IMR-90 (cell line): Measurements from ENCODE around the gene SLC25A26. TPM values are rescaled to one million over a fixed set of nuclear protein-coding genes. Genes with fewer than 3 reads are reported as not detected.
A peak's percentile ranks its signal among the peaks of the same experiment; 100 is the strongest.

Source experiments
- ATAC-seq: fragments of 200-7000 bp; cut with Tn5 transposase; 2 replicates; pipeline ENCODE4 v1.9.1; 2020; ENCODE audit warnings: low read depth, mild to moderate bottlenecking, moderate library complexity
- BruUV-seq: library from RNA; stranded (reverse); fragments of 400-500 nt; replicated peaks from 2 replicates; lab custom pipeline; 2021; lab: Mats Ljungman, UMichigan
- CTCF ChIA-PET: fragments of 300-600 bp; formaldehyde crosslinking; extraction: SDS; loops from one replicate; lab custom pipeline; 2021; ENCODE audit warnings: antibody characterized with exemption; lab: Yijun Ruan, JAX
- POLR2A ChIA-PET: fragments of 300-600 bp; sonication (Branson Sonifier 250); formaldehyde crosslinking; loops from one replicate; lab custom pipeline; 2022; ENCODE audit warnings: antibody characterized with exemption; ENCODE audit not compliant: unreplicated experiment; lab: Charles Lee
- DNase-seq: peaks from one replicate; pipeline ENCODE4 v3.0.0; 2013
- H2AFZ ChIP-seq: replicated peaks from 2 replicates; pipeline ENCODE3; 2013; ENCODE audit warnings: low read length, mild to moderate bottlenecking; ENCODE audit not compliant: poor library complexity
- H2AK5ac ChIP-seq: 2 replicates; pipeline ENCODE4 v1.6.1; 2013; ENCODE audit warnings: low read depth, low read length, inconsistent platforms
- H2AK9ac ChIP-seq: replicated peaks from 2 replicates; pipeline ENCODE3; 2013; ENCODE audit warnings: mild to moderate bottlenecking, low read depth, low read length, moderate library complexity; ENCODE audit not compliant: poor library complexity
- H2BK120ac ChIP-seq: 2 replicates; pipeline ENCODE4 v1.6.1; 2013; ENCODE audit warnings: low read depth, low read length, inconsistent platforms
- H2BK15ac ChIP-seq: 3 replicates; pipeline ENCODE4 v1.6.1; 2013; ENCODE audit warnings: low read depth, low read length, inconsistent platforms
- H2BK20ac ChIP-seq: 2 replicates; pipeline ENCODE4 v1.6.1; 2013; ENCODE audit warnings: low read depth, mild to moderate bottlenecking, inconsistent platforms, low read length, moderate library complexity
- H2BK5ac ChIP-seq: 2 replicates; pipeline ENCODE4 v1.6.1; 2013; ENCODE audit warnings: mild to moderate bottlenecking, low read depth, low read length, inconsistent platforms; ENCODE audit not compliant: poor library complexity, severe bottlenecking
- H3K14ac ChIP-seq: replicated peaks from 2 replicates; pipeline ENCODE4 v1.6.1; 2013; ENCODE audit warnings: low read depth, low read length, inconsistent platforms
- H3K18ac ChIP-seq: 2 replicates; pipeline ENCODE4 v1.6.1; 2013; ENCODE audit warnings: low read depth, low read length, control low read depth
- H3K23ac ChIP-seq: 2 replicates; pipeline ENCODE4 v1.6.1; 2013; ENCODE audit warnings: low read depth, low read length, inconsistent platforms
- H3K27ac ChIP-seq: 2 replicates; pipeline ENCODE4 v1.5.1; 2013; ENCODE audit warnings: mild to moderate bottlenecking, control low read depth, low read length; ENCODE audit not compliant: insufficient read depth
- H3K27me3 ChIP-seq: 2 replicates; pipeline ENCODE4 v1.6.1; 2013; ENCODE audit warnings: low read length; ENCODE audit not compliant: control insufficient read depth, insufficient read depth
- H3K36me3 ChIP-seq: 2 replicates; pipeline ENCODE4 v1.6.1; 2013; ENCODE audit warnings: low read length, mixed read lengths; ENCODE audit not compliant: control insufficient read depth, insufficient read depth
- H3K4ac ChIP-seq: 2 replicates; pipeline ENCODE4 v1.6.1; 2013; ENCODE audit warnings: low read depth, low read length, inconsistent platforms
- H3K4me1 ChIP-seq: 2 replicates; pipeline ENCODE4 v1.6.1; 2013; ENCODE audit warnings: low read length, mixed read lengths; ENCODE audit not compliant: control insufficient read depth, insufficient read depth
- H3K4me2 ChIP-seq: 2 replicates; pipeline ENCODE4 v1.6.1; 2013; ENCODE audit warnings: low read depth, mild to moderate bottlenecking, control low read depth, low read length, moderate library complexity
- H3K4me3 ChIP-seq: 2 replicates; pipeline ENCODE4 v1.5.1; 2013; ENCODE audit warnings: low read depth, mild to moderate bottlenecking, control low read depth, low read length, moderate library complexity; ENCODE audit not compliant: insufficient read depth
- H3K56ac ChIP-seq: 2 replicates; pipeline ENCODE4 v1.6.1; 2013; ENCODE audit warnings: low read length, inconsistent platforms; ENCODE audit not compliant: insufficient read depth; ENCODE audit errors: extremely low read depth
- H3K79me1 ChIP-seq, 2 experiments: 2 replicates each; pipeline ENCODE4 v1.6.1; 2013; ENCODE audit warnings: low read length in 2 of 2, inconsistent platforms in 1 of 2, low read depth in 1 of 2
- H3K9ac ChIP-seq: 2 replicates; pipeline ENCODE4 v1.6.1; 2013; ENCODE audit warnings: low read depth, low read length, control low read depth
- H3K9me1 ChIP-seq: 2 replicates; pipeline ENCODE4 v1.6.1; 2013; ENCODE audit warnings: low read length, inconsistent platforms; ENCODE audit not compliant: insufficient read depth
- H3K9me3 ChIP-seq: 2 replicates; pipeline ENCODE4 v1.6.1; 2013; ENCODE audit warnings: low read length; ENCODE audit not compliant: control insufficient read depth, insufficient read depth
- H4K20me1 ChIP-seq: 2 replicates; pipeline ENCODE4 v1.6.1; 2013; ENCODE audit warnings: low read length, inconsistent platforms; ENCODE audit not compliant: insufficient read depth
- H4K5ac ChIP-seq: 2 replicates; pipeline ENCODE4 v1.6.1; 2013; ENCODE audit warnings: mild to moderate bottlenecking, low read depth, low read length, control low read depth
- H4K8ac ChIP-seq, 2 experiments: 2 replicates each; pipeline ENCODE4 v1.6.1; 2013; ENCODE audit warnings: low read depth in 2 of 2, low read length in 2 of 2, control low read depth in 1 of 2, inconsistent platforms in 1 of 2
- H4K91ac ChIP-seq: 2 replicates; pipeline ENCODE4 v1.6.1; 2013; ENCODE audit warnings: low read depth, low read length, inconsistent platforms; ENCODE audit not compliant: insufficient read depth
- CHD1 ChIP-seq: IDR thresholded peaks from 2 replicates; pipeline ENCODE4 v1.6.1; 2012; ENCODE audit warnings: low read depth, low read length, improper control_type of control experiment
- FOS ChIP-seq: fragments of 150-350 bp; IDR thresholded peaks from 2 replicates; pipeline ENCODE4 v1.6.1; 2016; ENCODE audit warnings: low read depth, low read length
- MXI1 ChIP-seq: IDR thresholded peaks from 2 replicates; pipeline ENCODE4 v1.6.1; 2012; ENCODE audit warnings: low read depth, mild to moderate bottlenecking, low read length, moderate library complexity, borderline replicate concordance
- NFE2L2 ChIP-seq: fragments of 150-350 bp; IDR thresholded peaks from 2 replicates; pipeline ENCODE4 v1.6.1; 2016; ENCODE audit warnings: low read depth, mild to moderate bottlenecking, low read length
- POLR2A ChIP-seq: IDR thresholded peaks from 2 replicates; pipeline ENCODE4 v1.6.1; 2012; ENCODE audit warnings: mild to moderate bottlenecking, low read depth, low read length
- SMC3 ChIP-seq: fragments of 150-350 bp; IDR thresholded peaks from 2 replicates; pipeline ENCODE4 v1.6.1; 2016; ENCODE audit warnings: low read depth, mild to moderate bottlenecking, antibody characterized with exemption, low read length, moderate library complexity
- WGBS, 2 experiments: methylation state at CpG; one replicate each; pipeline versions ENCODE4 v1.1.5 to v1.1.7; 2013; ENCODE audit warnings: missing lambda C conversion rate in 2 of 2; ENCODE audit not compliant: insufficient read length in 1 of 2; ENCODE audit errors: extremely low coverage in 2 of 2; 5-methylcytosine and 5-hydroxymethylcytosine counted together
- dilution Hi-C: fragments of 300-500 bp; cut with HindIII; formaldehyde crosslinking; loops from one replicate; pipeline ENCODE4 v1.14.3; 2018; ENCODE audit warnings: low sequenced_read_pairs; ENCODE audit not compliant: unreplicated experiment
- in situ Hi-C: fragments of 300-500 bp; cut with MboI; formaldehyde crosslinking; loops from 3 replicates; pipeline ENCODE4 v1.14.3; 2019; ENCODE audit warnings: low sequenced_read_pairs, inconsistent platforms, mixed read lengths
- intact Hi-C: fragments of 100-400 bp; cut with micrococcal nuclease; formaldehyde crosslinking; loops from 2 replicates; pipeline ENCODE4 v1.10.0; 2022
- polyA plus RNA-seq, 3 experiments: library from polyadenylated mRNA; depleted of rRNA; stranded (reverse); fragments of >200 nt; gene quantifications; 2 replicates each; pipeline ENCODE4 v1.2.3, GENCODE V29; 2012; ENCODE audit warnings: low replicate concordance in 1 of 3
- total RNA-seq: library from RNA; depleted of rRNA; stranded (reverse); fragments of >200 nt; gene quantifications from 2 replicates; pipeline ENCODE4 v1.2.3, GENCODE V29; 2012
- TF ChIP-seq, protein P1 (sequence below): fragments of 150-350 bp; IDR thresholded peaks from 2 replicates; pipeline ENCODE4 v1.6.1; 2016; ENCODE audit warnings: low read depth, mild to moderate bottlenecking, low read length, moderate library complexity, borderline replicate concordance

Gene SLC25A26
- total and polyA plus RNA-seq, 2 of the 4 experiments (the other 2 are of a cell fraction) = 10.9 to 12.7 TPM

DNA sequence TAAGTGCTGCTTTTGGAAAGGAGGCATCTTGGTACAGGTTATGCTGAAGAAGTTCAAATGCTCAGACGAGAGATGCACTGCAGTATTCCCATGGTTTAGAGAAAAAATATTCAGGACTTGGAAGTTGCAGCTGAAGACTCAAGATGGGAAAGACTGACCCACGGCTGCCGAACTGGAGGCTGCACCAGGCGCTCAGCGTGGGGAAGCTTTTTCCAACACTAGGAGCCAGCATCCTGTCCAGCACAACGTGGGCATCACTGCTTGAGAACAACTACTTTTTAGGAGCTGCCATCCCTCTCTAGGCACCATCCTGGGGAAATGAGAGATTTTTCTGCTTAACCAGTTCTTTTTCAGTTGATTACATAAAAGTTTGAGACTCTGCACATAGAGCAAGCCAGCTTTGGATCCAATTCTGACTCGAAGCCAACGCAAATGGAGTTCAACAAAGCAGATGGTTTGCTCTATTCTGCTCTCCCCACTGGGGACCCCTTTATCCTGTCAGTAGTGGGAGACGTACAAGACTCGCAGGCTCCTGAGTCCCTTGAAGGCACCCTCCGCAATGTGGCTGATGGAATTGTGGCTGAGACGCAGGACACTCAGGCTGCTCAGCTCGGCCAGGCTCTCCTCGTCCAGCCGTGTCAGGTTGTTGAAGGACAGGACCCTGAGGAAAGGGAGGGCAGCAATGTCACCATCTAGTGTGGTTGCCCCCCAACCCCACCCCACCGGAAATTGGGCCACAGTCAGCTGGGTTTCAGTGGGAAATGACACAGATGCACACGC, 186.2 kb downstream of the SLC25A26 start:
- 93% methylated on average over 6 of the region's 17 CpGs; no CpG with 5 or more reads in 1 of the 2 experiments for WGBS, 2 experiments
- ChIA-PET CTCF (interaction anchor here (0.7 to 1.9 kb wide), 13 partner anchors 12 to 423 kb away, joined by 3 to 13 read pairs (median 3); no protein-coding TSS in a partner anchor), POLR2A (no interaction called here)
- Histone ChIP-seq H2BK15ac (0 out of 3 replicates have a peak overlapping the region, but pooled peaks have one; percentile 26), H3K23ac (no peak overlapping the region), H2BK20ac (no peak overlapping the region; the same call in none of the 2 replicates), H3K4me2 (no peak overlapping the region), H4K20me1 (no peaks in the 10 kb centered on the region; the same call in 1 of the 2 replicates), H3K79me1 (peaks cover 3 to 45% of the 10 kb centered on the region in 2 experiments; a peak in 3 of 4 replicates), H3K14ac (no peak overlapping the region), H3K56ac (no peak overlapping the region), H3K27me3 (no peaks in the 10 kb centered on the region), H2AFZ (no peak overlapping the region), H3K9me3 (no peaks in the 10 kb centered on the region), H3K9me1 (peaks cover 10% of the 10 kb centered on the region; the same call in 1 of the 2 replicates), H3K36me3 (peaks cover 66% of the 10 kb centered on the region), H3K4me3 (no peak overlapping the region), H3K4me1 (peaks cover 22% of the 10 kb centered on the region), H2BK5ac (no peak overlapping the region), H3K9ac (no peak overlapping the region), H3K18ac (no peak overlapping the region), H4K5ac (no peak overlapping the region), H2AK5ac (peak overlapping the region; percentile 52; the same call in 1 of the 2 replicates), H4K91ac (no peak overlapping the region; the same call in 1 of the 2 replicates), H3K27ac (no peak overlapping the region), H2BK120ac (no peak overlapping the region), H4K8ac (no peak overlapping the region), H3K4ac (peak overlapping the region; percentile 64), H2AK9ac (peak overlapping the region; percentile 53)
- intact Hi-C loops (loop anchor here (1.0 to 10.0 kb wide), 4 partner anchors 91 to 409 kb away; no protein-coding TSS in a partner anchor), in situ Hi-C loops (loop anchor here (5.0 to 10.0 kb wide), 2 partner anchors 132 to 410 kb away; no protein-coding TSS in a partner anchor), dilution Hi-C loops (no loop called here)
- no TSS peak for BruUV-seq
- ATAC-seq = no peak
- no peak for TF ChIP-seq SMC3
- TF ChIP-seq, protein P1, sequence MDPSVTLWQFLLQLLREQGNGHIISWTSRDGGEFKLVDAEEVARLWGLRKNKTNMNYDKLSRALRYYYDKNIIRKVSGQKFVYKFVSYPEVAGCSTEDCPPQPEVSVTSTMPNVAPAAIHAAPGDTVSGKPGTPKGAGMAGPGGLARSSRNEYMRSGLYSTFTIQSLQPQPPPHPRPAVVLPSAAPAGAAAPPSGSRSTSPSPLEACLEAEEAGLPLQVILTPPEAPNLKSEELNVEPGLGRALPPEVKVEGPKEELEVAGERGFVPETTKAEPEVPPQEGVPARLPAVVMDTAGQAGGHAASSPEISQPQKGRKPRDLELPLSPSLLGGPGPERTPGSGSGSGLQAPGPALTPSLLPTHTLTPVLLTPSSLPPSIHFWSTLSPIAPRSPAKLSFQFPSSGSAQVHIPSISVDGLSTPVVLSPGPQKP = no peak
- no peak for TF ChIP-seq CHD1
- no peak for TF ChIP-seq MXI1
- TF ChIP-seq NFE2L2 = no peak
- no peak for TF ChIP-seq FOS
- no peak for TF ChIP-seq POLR2A
- DNase-seq = no peak
